HG03095 (cell line): ENCODE data around the gene DNASE2B.
A peak's percentile ranks its signal among the peaks of the same experiment; 100 is the strongest.
"Not testable (repeated sequence)": the region's sequence is repeated elsewhere in the genome, so short reads cannot be mapped to it uniquely, and the experiment has no call there.

Source experiments
- ATAC-seq: cut with Tn5 transposase; IDR thresholded peaks from one replicate; pipeline ENCODE4 v1.9.1; 2021; ENCODE audit warnings: moderate library complexity; ENCODE audit not compliant: unreplicated experiment

Gene DNASE2B

GRCh38 chr1:84412316-84412942, 14.1 kb downstream of the DNASE2B start:
- ATAC-seq: no peak

- no peak for ATAC-seq
These were observed 17.1 kb downstream of the DNASE2B start for GRCh38 chr1:84415396-84415795.

- no peak for ATAC-seq
These were observed 24.6 kb downstream of the DNASE2B start for GRCh38 chr1:84422909-84423308.

GRCh38 chr1:84424513-84425149, 26.3 kb downstream of the DNASE2B start:
- no peak for ATAC-seq

GRCh38 chr1:84425150-84425896, 27.0 kb downstream of the DNASE2B start:
- ATAC-seq: no peak

GRCh38 chr1:84426376-84426775, 28.1 kb downstream of the DNASE2B start:
- ATAC-seq: no peak

- ATAC-seq: no peak
These were observed 29.2 kb downstream of the DNASE2B start for GRCh38 chr1:84427250-84428188.

GRCh38 chr1:84428235-84428634, 30.0 kb downstream of the DNASE2B start:
- ATAC-seq: no peak

- no peak for ATAC-seq
These were observed 30.9 kb downstream of the DNASE2B start for GRCh38 chr1:84429231-84429630.

- ATAC-seq: no peak
These were observed 32.3 kb downstream of the DNASE2B start for GRCh38 chr1:84430546-84430945.

GRCh38 chr1:84433258-84434080, 35.2 kb downstream of the DNASE2B start:
- ATAC-seq: no peak

GRCh38 chr1:84434081-84434769, 35.9 kb downstream of the DNASE2B start:
- ATAC-seq: no peak

GRCh38 chr1:84434801-84435549, 36.7 kb downstream of the DNASE2B start:
- ATAC-seq: no peak

GRCh38 chr1:84436876-84437655, 38.8 kb downstream of the DNASE2B start:
- no peak for ATAC-seq

GRCh38 chr1:84442256-84442655, 44.0 kb downstream of the DNASE2B start:
- ATAC-seq: peak; percentile 98

GRCh38 chr1:84442747-84443646, 44.7 kb downstream of the DNASE2B start:
- not testable (repeated sequence) for ATAC-seq

- ATAC-seq: not testable (repeated sequence)
These were observed 50.4 kb downstream of the DNASE2B start for GRCh38 chr1:84448704-84449103.
